ENCODE results near the gene VPS16. TPM values are rescaled to one million over a fixed set of nuclear protein-coding genes. Genes with fewer than 3 reads are reported as not detected.

VPS16 gene
- total and polyA plus RNA-seq, 2 of the 13 experiments (the other 11 are each of a cell fraction or from before 2014, with no cell fraction given) = 34.2 to 35.4 TPM

- TF ChIP-seq BCL3 (CRISPR knock-in tag; IDR thresholded peaks at IDR 0.05) (no peak), ZNF430 (CRISPR knock-in tag; IDR thresholded peaks at IDR 0.05) (no peak), RXRB (CRISPR knock-in tag; IDR thresholded peaks at IDR 0.05; ENCODE audit: borderline replicate concordance) (no peak), ZBTB8A (CRISPR knock-in tag; IDR thresholded peaks at IDR 0.05; ENCODE audit: borderline replicate concordance, low read depth) (no peak), TERF1 (CRISPR knock-in tag; IDR thresholded peaks at IDR 0.05) (no peak), BRF2 (CRISPR knock-in tag; IDR thresholded peaks at IDR 0.05) (no peak), MED8 (CRISPR knock-in tag; IDR thresholded peaks at IDR 0.05; ENCODE audit: insufficient replicate concordance) (no peak), ZNF460 (CRISPR knock-in tag; IDR thresholded peaks at IDR 0.05; ENCODE audit: borderline replicate concordance) (no peak), ZNF713 (CRISPR knock-in tag; IDR thresholded peaks at IDR 0.05) (no peak), DNMT3B (CRISPR knock-in tag; conservative IDR thresholded peaks at IDR 0.05) (no peak)
These were observed 28.8 kb downstream of the VPS16 start (continued) for GRCh38 chr20:2869381-2869780.

Measured in HepG2 (cell line).